ENCODE measurements around the gene SPATA20. TPM values are rescaled to one million over a fixed set of nuclear protein-coding genes. Genes with fewer than 3 reads are reported as not detected.
A peak's percentile ranks its signal among the peaks of the same experiment; 100 is the strongest.

SPATA20 gene
- total and polyA plus RNA-seq, 2 experiments from 2014 or later, result 89.9 to 146 TPM

DNA sequence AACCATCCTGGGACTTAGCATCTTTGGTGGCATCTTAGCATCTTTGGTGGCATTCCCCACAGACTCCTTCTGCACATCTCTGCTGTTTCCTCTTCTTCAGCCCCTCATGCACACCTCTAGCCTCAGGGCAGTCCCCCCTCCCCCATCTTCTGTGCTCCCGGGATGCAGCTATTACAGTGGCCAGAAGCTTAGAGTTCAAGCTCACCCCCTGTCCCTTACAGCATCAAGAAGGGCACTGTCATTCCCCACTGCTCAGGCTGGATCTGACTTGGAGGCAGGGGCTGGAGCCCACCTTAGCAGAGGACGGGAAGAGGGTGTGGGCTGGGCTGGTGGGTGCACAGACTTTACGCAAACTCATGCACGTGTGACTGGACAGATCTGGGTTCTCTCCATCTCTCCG lies 13.8 kb upstream of the SPATA20 start:
- Histone ChIP-seq H3K79me2 (ENCODE audit: insufficient read depth) (no peaks in the 10 kb centered on the region), H2AFZ (no peak overlapping the region), H3K9ac (no peak overlapping the region), H3K9me2 (ENCODE audit: insufficient read depth) (no peaks in the 10 kb centered on the region), H3F3A (ENCODE audit: insufficient read depth) (no peaks in the 10 kb centered on the region), H3K4me2 (ENCODE audit: unreplicated experiment) (no peak overlapping the region), H3K9me3 (ENCODE audit: low read depth) (no peaks in the 10 kb centered on the region), H3K4me1 (ENCODE audit: insufficient read depth) (peaks cover 8% of the 10 kb centered on the region), H4K20me1 (ENCODE audit: insufficient read depth) (no peaks in the 10 kb centered on the region), H3K36me3 (ENCODE audit: low read depth) (no peaks in the 10 kb centered on the region), H3K27ac (no peak overlapping the region), H3K4me3 (no peak overlapping the region), H3K27me3 (replicated peaks; ENCODE audit: insufficient read depth) (peaks cover 13% of the 10 kb centered on the region)
- TF ChIP-seq EZH2phosphoT487 (IDR thresholded peaks at IDR 0.05; ENCODE audit: insufficient read depth, low read depth) (no peak), EZH2 (IDR thresholded peaks at IDR 0.05; ENCODE audit: insufficient read depth, poor library complexity, severe bottlenecking) (no peak)
- no peak for DNase-seq
- 5 to 7% methylated on average over 5 of the region's 5 CpGs for WGBS, 2 experiments (ENCODE audit: low coverage in 1 of 2, low lambda C conversion rate in 2 of 2, missing lambda C conversion rate in 2 of 2)
- in situ Hi-C loops (cut with MboI), result no loop called here

DNA sequence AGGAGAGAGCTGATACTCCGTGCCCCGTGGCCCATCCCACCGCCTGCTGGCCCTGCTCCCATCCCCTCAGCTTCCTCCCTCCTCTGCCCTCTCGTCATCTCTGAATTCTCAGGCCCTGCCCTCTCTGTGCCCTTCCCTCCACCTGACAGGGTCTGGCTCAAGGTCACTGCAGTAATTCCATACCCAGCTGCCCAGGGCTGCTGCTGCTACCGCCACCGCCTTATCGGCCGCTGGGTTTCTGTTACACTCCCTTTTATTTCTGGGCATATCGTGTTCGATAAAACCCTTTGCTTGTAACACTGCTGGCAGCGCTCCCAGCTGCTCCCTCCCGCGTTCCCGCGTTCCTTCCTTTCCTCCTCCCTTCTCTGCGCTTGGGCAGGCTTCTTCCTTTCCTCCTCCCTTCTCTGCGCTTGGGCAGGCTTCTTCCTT lies 13.2 kb upstream of the SPATA20 start:
- Histone ChIP-seq H3K9me3 (ENCODE audit: low read depth) (no peaks in the 10 kb centered on the region), H3K4me2 (ENCODE audit: unreplicated experiment) (peak overlapping the region; percentile 21), H3K9me2 (ENCODE audit: insufficient read depth) (no peaks in the 10 kb centered on the region), H3K9ac (no peak overlapping the region), H3K36me3 (ENCODE audit: low read depth) (no peaks in the 10 kb centered on the region), H2AFZ (no peak overlapping the region), H3K27ac (no peak overlapping the region), H3K4me1 (ENCODE audit: insufficient read depth) (peaks cover 8% of the 10 kb centered on the region), H4K20me1 (ENCODE audit: insufficient read depth) (no peaks in the 10 kb centered on the region), H3K4me3 (peak overlapping the region; percentile 52), H3K27me3 (replicated peaks; ENCODE audit: insufficient read depth) (peaks cover 13% of the 10 kb centered on the region), H3F3A (ENCODE audit: insufficient read depth) (no peaks in the 10 kb centered on the region), H3K79me2 (ENCODE audit: insufficient read depth) (no peaks in the 10 kb centered on the region)
- TF ChIP-seq EZH2 (IDR thresholded peaks at IDR 0.05; ENCODE audit: insufficient read depth, poor library complexity, severe bottlenecking), result no peak
- TF ChIP-seq EZH2phosphoT487 (IDR thresholded peaks at IDR 0.05; ENCODE audit: insufficient read depth, low read depth), result no peak
- in situ Hi-C loops (cut with MboI), result no loop called here
- 2 to 3% methylated on average over 12 to 17 of the region's 17 CpGs for WGBS, 2 experiments (ENCODE audit: low coverage in 1 of 2, low lambda C conversion rate in 2 of 2, missing lambda C conversion rate in 2 of 2)
- DNase-seq, result peak; percentile 54

DNA sequence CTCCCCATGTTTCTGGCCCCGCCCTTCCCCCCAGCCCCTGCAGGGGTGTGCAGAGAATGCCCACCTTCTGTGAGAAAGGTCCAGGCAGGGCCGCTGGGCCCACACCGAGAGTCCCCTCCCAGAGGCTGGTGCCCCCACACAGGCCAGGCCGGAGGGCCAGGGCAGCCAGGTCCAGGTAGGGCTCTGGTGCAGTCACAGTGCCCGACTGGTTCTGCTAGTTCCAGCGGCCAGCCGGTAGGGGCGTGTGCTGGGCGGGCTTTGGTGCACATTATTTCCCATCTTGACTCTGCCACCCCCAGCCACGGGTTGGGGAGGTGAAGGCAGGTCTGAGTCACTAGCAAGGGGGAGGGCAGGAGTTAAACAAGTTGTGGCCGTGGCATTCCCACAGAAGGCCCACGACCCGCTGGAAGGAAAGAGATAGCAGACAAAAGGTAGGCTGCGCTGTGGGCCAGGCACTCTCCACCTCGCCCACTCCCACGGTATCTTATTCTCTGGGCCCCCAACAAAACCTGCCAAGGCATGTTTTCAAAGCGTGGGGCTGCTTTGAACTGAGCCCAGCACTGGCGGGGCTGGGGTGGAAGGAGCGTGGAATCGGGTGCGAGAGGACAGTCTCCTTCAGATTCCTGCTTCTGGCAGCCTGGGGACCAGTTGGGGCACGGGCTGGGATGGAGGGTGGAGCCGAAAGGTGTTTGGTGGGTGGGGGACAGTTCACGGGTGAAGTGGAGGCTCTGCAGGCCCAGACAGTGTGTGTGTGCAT lies 12.6 kb upstream of the SPATA20 start:
- H4K20me1 ChIP-seq (ENCODE audit: insufficient read depth), result no peaks in the 10 kb centered on the region
- H3K27ac ChIP-seq, result no peak overlapping the region
- no peak overlapping the region for H2AFZ ChIP-seq
- peak overlapping the region; percentile 52 for H3K4me3 ChIP-seq
- H3K4me2 ChIP-seq (ENCODE audit: unreplicated experiment), result peak overlapping the region; percentile 21
- no peaks in the 10 kb centered on the region for H3K9me3 ChIP-seq (ENCODE audit: low read depth)
- WGBS, 2 experiments (ENCODE audit: low coverage in 1 of 2, low lambda C conversion rate in 2 of 2, missing lambda C conversion rate in 2 of 2), result 47% methylated on average over 15 to 23 of the region's 24 CpGs
- H3K9me2 ChIP-seq (ENCODE audit: insufficient read depth), result no peaks in the 10 kb centered on the region
- DNase-seq, result peak; percentile 43
- H3K79me2 ChIP-seq (ENCODE audit: insufficient read depth), result no peaks in the 10 kb centered on the region
- H3K9ac ChIP-seq, result no peak overlapping the region
- no peaks in the 10 kb centered on the region for H3K36me3 ChIP-seq (ENCODE audit: low read depth)
- H3K4me1 ChIP-seq (ENCODE audit: insufficient read depth), result peaks cover 8% of the 10 kb centered on the region
- in situ Hi-C loops (cut with MboI), result no loop called here
- H3F3A ChIP-seq (ENCODE audit: insufficient read depth), result no peaks in the 10 kb centered on the region
- TF ChIP-seq EZH2phosphoT487 (IDR thresholded peaks at IDR 0.05; ENCODE audit: insufficient read depth, low read depth), result no peak
- TF ChIP-seq EZH2 (IDR thresholded peaks at IDR 0.05; ENCODE audit: insufficient read depth, poor library complexity, severe bottlenecking), result no peak
- H3K27me3 ChIP-seq (replicated peaks; ENCODE audit: insufficient read depth), result peaks cover 13% of the 10 kb centered on the region

DNA sequence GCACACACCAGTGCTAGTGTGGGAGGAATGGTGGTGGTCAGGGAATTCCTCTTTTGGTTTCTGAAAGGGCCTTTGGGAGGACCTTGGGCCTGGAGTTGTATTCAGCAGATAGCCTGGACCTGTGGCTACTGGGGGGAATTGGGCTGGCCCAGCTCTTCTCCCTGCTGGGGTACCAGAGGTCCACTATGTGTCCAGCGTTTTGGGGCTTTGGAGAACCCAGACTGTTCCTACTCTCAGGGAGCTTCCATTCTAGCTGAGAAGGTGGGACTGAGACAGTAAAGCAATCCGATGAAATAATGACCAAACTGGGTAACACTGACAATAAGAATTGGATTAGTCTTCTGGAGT lies 12.0 kb upstream of the SPATA20 start:
- Histone ChIP-seq H3K4me1 (ENCODE audit: insufficient read depth) (peaks cover 8% of the 10 kb centered on the region), H4K20me1 (ENCODE audit: insufficient read depth) (no peaks in the 10 kb centered on the region), H3K36me3 (ENCODE audit: low read depth) (no peaks in the 10 kb centered on the region), H3K4me2 (ENCODE audit: unreplicated experiment) (no peak overlapping the region), H3F3A (ENCODE audit: insufficient read depth) (no peaks in the 10 kb centered on the region), H3K4me3 (no peak overlapping the region), H3K27me3 (replicated peaks; ENCODE audit: insufficient read depth) (peaks cover 13% of the 10 kb centered on the region), H3K79me2 (ENCODE audit: insufficient read depth) (no peaks in the 10 kb centered on the region), H2AFZ (no peak overlapping the region), H3K9me2 (ENCODE audit: insufficient read depth) (no peaks in the 10 kb centered on the region), H3K27ac (no peak overlapping the region), H3K9ac (no peak overlapping the region), H3K9me3 (ENCODE audit: low read depth) (no peaks in the 10 kb centered on the region)
- in situ Hi-C loops (cut with MboI), result no loop called here
- no peak for DNase-seq
- 90 to 97% methylated on average over 2 of the region's 2 CpGs for WGBS, 2 experiments (ENCODE audit: low coverage in 1 of 2, low lambda C conversion rate in 2 of 2, missing lambda C conversion rate in 2 of 2)
- no peak for TF ChIP-seq EZH2 (IDR thresholded peaks at IDR 0.05; ENCODE audit: insufficient read depth, poor library complexity, severe bottlenecking)
- TF ChIP-seq EZH2phosphoT487 (IDR thresholded peaks at IDR 0.05; ENCODE audit: insufficient read depth, low read depth), result no peak
